AG10803 (cell line): ENCODE data around the gene MAST3.

Source experiments
- DNase-seq: peaks from one replicate; pipeline ENCODE4 v3.0.0; 2010; ENCODE audit warnings: low read depth
- H3K4me3 ChIP-seq: 2 replicates; pipeline ENCODE4 v1.5.1; 2011; ENCODE audit warnings: mild to moderate bottlenecking, low read length, control low read depth
- CTCF ChIP-seq: conservative IDR thresholded peaks from 2 replicates; pipeline ENCODE4 v1.5.1; 2011; ENCODE audit warnings: mild to moderate bottlenecking, low read length, control low read depth, inconsistent platforms

MAST3 gene

DNA sequence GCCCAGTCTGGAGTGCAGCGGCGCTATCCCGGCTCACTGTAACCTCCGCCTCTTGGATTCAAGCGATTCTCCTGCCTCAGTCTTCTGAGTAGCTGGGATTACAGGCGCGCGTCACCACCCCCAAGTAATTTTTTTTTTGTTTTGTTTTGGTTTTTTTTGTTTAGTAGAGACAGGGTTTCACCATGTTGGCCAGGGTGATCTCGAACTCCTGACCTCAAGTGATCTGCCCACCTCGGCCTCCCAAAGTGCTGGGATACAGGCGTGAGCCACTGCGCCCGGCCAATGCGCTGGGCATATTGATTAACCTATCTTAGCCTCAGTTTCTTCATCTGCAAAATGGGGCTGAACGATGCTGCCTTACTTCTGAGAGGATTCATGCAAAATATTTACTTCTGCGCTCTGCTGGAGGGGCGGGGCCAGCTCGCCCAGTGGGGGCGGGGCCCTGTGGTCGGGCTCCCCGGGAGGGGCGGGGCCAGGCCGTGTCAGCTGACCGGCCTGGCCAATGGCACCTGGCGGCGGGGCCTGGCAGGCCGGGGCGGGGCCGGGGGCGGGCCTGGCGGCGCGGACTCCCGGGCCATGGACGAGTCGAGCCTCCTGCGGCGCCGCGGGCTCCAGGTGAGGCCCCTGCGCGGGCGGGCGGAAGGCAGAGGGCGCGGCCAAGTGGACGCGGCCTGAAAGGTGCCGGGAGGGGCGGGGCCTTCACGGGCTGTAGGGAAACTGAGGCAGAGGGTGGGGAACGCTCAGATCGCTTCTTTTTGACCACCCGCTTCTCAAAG, at the start of gene MAST3:
Gene MAST3, plus strand, starts transcription at position 562 of the 776 bp plus-strand sequence. Its CDS starts 15 bp downstream, at position 577.
- peak; percentile 68 for DNase-seq

DNA sequence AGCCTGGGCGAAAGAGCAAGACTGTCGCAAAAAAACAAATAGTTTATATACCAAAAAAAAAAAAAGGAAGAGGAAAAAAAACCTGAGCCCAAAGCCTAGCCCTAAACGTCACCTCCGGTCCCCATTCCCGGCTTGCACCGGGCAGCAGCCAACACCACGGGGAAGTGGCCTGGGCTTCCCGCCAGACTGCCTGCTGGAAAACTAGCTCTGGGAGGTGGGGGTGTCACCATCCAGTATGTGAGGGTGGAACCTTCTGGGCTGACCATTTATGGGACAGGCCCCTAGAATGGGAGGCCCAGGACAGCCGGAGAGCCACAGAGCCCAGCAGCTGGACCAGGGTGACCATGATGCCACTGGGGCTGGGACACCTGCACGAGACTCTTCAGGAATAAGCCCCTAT, 48.2 kb upstream of the MAST3 start:
- no peak overlapping the region for H3K4me3 ChIP-seq
- no peak for TF ChIP-seq CTCF
- DNase-seq: peak; percentile 60

More for the DNA sequence above, at the start of gene MAST3:
- peak within 1 kb of the TSS; percentile 61 for H3K4me3 ChIP-seq
- TF ChIP-seq CTCF: no peak

- DNase-seq: no peak
- no peak for TF ChIP-seq CTCF
- no peak overlapping the region for H3K4me3 ChIP-seq
These were observed 45.7 kb upstream of the MAST3 start for GRCh38 chr19:18051887-18052286.

- TF ChIP-seq CTCF: no peak; the same call in 1 of the 2 replicates
- H3K4me3 ChIP-seq: no peak overlapping the region
These were observed 43.9 kb upstream of the MAST3 start for GRCh38 chr19:18053576-18054219.

GRCh38 chr19:18055967-18056366, 41.6 kb upstream of the MAST3 start:
- no peak for TF ChIP-seq CTCF
- no peak overlapping the region for H3K4me3 ChIP-seq

More at GRCh38 chr19:18053576-18054219, 43.9 kb upstream of the MAST3 start:
- DNase-seq: peak; percentile 82

DNA sequence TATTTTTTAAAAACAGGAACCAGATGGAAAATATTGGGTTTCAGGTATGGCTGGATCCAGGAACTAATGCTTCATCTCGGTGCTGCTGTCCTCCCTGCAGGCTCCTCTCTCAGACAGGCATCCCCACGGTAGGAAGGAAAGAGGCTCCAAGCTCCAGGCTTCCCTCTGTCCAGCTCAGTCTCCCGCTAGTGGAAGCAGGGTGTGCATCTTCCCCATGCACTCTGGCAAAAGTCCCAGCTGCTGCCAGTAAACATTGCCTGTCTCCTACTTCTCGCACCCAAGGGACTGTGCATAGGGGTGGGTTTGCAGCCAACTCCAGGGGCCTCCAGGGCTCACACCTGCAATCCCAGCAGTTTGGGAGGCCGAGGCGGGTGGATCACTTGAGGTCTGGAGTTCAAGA, 40.0 kb upstream of the MAST3 start:
- no peak for DNase-seq
- no peak for TF ChIP-seq CTCF
- no peak overlapping the region for H3K4me3 ChIP-seq

More at GRCh38 chr19:18055967-18056366, 41.6 kb upstream of the MAST3 start:
- no peak for DNase-seq
